DND-41 (cell line): ENCODE measurements around the gene ABCF3.

Experiments used
- ATAC-seq: fragments of 200-7000 bp; cut with Tn5 transposase; 3 replicates; pipeline ENCODE4 v1.9.1; 2021; ENCODE audit warnings: low read depth; ENCODE audit not compliant: insufficient read depth
- DNase-seq: peaks from one replicate; pipeline ENCODE4 v3.0.0-alpha.2; 2020
- H2AFZ ChIP-seq: 2 replicates; pipeline ENCODE4 v1.6.0; 2012; ENCODE audit warnings: low read depth, low read length
- H3K27ac ChIP-seq: 2 replicates; pipeline ENCODE4 v1.5.1; 2012; ENCODE audit warnings: low read length, inconsistent platforms
- H3K27me3 ChIP-seq: fragments of 200-600 bp; sonication (generic); 2 replicates; pipeline ENCODE4 v1.6.0; 2012; ENCODE audit warnings: low read length, mild to moderate bottlenecking, inconsistent platforms; ENCODE audit not compliant: insufficient read depth, poor library complexity
- H3K36me3 ChIP-seq: 2 replicates; pipeline ENCODE4 v1.5.1; 2012; ENCODE audit warnings: low read length, inconsistent platforms; ENCODE audit not compliant: insufficient read depth
- H3K4me1 ChIP-seq: 2 replicates; pipeline ENCODE4 v1.5.1; 2012; ENCODE audit warnings: mild to moderate bottlenecking, low read length; ENCODE audit not compliant: insufficient read depth
- H3K4me2 ChIP-seq: 2 replicates; pipeline ENCODE4 v1.6.0; 2012; ENCODE audit warnings: mild to moderate bottlenecking, moderate library complexity, low read length, inconsistent platforms; ENCODE audit not compliant: insufficient read depth
- H3K4me3 ChIP-seq, 2 experiments: fragments of 200-600 bp in 1 of 2; shearing (Covaris generic) in 1 of 2; 2 replicates each; pipeline ENCODE4 v1.5.1; 2012 to 2016; ENCODE audit warnings: inconsistent platforms in 2 of 2, low read length in 2 of 2, mild to moderate bottlenecking in 2 of 2, low read depth in 1 of 2, moderate library complexity in 1 of 2
- H3K79me2 ChIP-seq: 2 replicates; pipeline ENCODE4 v1.6.0; 2012; ENCODE audit warnings: low read length, inconsistent platforms; ENCODE audit not compliant: insufficient read depth
- H3K9ac ChIP-seq: 2 replicates; pipeline ENCODE4 v1.6.0; 2012; ENCODE audit warnings: low read depth, mild to moderate bottlenecking, inconsistent platforms, low read length, moderate library complexity
- H3K9me3 ChIP-seq: 2 replicates; pipeline ENCODE4 v1.5.1; 2012; ENCODE audit warnings: low read length, moderate library complexity, mild to moderate bottlenecking, inconsistent platforms; ENCODE audit not compliant: insufficient read depth, severe bottlenecking
- H4K20me1 ChIP-seq: 2 replicates; pipeline ENCODE4 v1.6.0; 2012; ENCODE audit warnings: low read length; ENCODE audit not compliant: insufficient read depth
- EZH2 ChIP-seq: IDR thresholded peaks from 3 replicates; pipeline ENCODE4 v1.6.1; 2012; ENCODE audit warnings: borderline replicate concordance, low read depth, mild to moderate bottlenecking, moderate library complexity, low read length, inconsistent platforms; ENCODE audit not compliant: severe bottlenecking
- TF ChIP-seq, protein P1 (sequence below): IDR thresholded peaks from 2 replicates; pipeline ENCODE4 v1.5.1; 2012; ENCODE audit warnings: borderline replicate concordance, low read length, moderate library complexity, mild to moderate bottlenecking; ENCODE audit not compliant: poor library complexity, severe bottlenecking; ENCODE audit errors: extremely low read depth

Gene ABCF3

DNA sequence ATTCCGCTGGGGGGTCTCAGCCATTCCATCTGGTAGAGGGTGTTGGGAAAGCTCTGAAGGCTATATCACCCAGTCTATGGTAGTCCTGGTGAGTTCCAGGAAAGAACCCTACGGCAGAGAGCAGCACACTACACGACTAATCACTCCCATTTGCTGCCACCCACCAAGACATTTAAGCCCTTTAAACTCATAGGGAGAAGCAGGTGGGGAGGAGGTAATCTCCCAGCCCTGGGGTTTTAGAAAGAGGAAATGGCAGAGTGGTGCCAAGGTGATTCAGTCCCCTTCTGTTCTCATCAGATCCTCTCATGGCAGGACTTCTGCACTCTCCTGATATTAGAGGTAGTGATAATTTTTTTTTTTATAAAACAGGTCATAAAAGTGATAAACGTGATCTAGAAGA lies 32.8 kb downstream of the ABCF3 start:
- Histone ChIP-seq H3K79me2 (no peaks in the 10 kb centered on the region), H3K27ac (no peak overlapping the region), H3K4me3 (no peak overlapping the region), H3K4me2 (no peak overlapping the region), H3K27me3 (peaks cover 2% of the 10 kb centered on the region), H3K4me1 (no peaks in the 10 kb centered on the region), H4K20me1 (no peaks in the 10 kb centered on the region), H3K36me3 (no peaks in the 10 kb centered on the region), H3K9ac (no peak overlapping the region), H2AFZ (no peak overlapping the region), H3K9me3 (no peaks in the 10 kb centered on the region)
- TF ChIP-seq, protein P1, sequence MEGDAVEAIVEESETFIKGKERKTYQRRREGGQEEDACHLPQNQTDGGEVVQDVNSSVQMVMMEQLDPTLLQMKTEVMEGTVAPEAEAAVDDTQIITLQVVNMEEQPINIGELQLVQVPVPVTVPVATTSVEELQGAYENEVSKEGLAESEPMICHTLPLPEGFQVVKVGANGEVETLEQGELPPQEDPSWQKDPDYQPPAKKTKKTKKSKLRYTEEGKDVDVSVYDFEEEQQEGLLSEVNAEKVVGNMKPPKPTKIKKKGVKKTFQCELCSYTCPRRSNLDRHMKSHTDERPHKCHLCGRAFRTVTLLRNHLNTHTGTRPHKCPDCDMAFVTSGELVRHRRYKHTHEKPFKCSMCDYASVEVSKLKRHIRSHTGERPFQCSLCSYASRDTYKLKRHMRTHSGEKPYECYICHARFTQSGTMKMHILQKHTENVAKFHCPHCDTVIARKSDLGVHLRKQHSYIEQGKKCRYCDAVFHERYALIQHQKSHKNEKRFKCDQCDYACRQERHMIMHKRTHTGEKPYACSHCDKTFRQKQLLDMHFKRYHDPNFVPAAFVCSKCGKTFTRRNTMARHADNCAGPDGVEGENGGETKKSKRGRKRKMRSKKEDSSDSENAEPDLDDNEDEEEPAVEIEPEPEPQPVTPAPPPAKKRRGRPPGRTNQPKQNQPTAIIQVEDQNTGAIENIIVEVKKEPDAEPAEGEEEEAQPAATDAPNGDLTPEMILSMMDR, result no peak
- TF ChIP-seq EZH2, result no peak
- ATAC-seq (no peak), DNase-seq (no peak)

DNA sequence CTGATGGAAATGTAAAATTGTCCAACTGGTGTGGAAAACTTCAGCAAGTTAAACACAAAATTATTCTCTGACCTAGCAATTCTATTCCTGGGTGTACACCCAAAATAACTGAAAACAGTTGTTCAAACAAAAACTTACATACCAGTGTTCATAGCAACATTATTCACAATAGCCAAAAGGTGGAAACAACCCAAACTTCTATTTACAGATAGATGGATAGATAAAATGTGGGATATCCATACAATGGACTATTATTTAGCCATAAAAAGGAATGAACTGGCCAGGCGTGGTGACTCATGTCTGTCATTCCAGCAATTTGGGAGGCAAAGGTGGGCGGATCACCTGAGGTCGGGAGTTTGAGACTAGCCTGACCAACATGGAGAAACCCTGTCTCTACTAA lies 36.5 kb downstream of the ABCF3 start:
- no peak overlapping the region for H3K27ac ChIP-seq
- no peak for ATAC-seq
- no peaks in the 10 kb centered on the region for H3K9me3 ChIP-seq
- H4K20me1 ChIP-seq, result no peaks in the 10 kb centered on the region; the same call in 1 of the 2 replicates
- no peaks in the 10 kb centered on the region for H3K79me2 ChIP-seq
- no peak overlapping the region for H3K9ac ChIP-seq
- no peaks in the 10 kb centered on the region for H3K36me3 ChIP-seq
- H3K4me2 ChIP-seq, result no peak overlapping the region
- no peak overlapping the region for H3K4me3 ChIP-seq
- H2AFZ ChIP-seq, result no peak overlapping the region
- no peak for TF ChIP-seq EZH2
- TF ChIP-seq, protein P1, result no peak
- peaks cover 5% of the 10 kb centered on the region for H3K27me3 ChIP-seq
- no peak for DNase-seq
- no peaks in the 10 kb centered on the region for H3K4me1 ChIP-seq

DNA sequence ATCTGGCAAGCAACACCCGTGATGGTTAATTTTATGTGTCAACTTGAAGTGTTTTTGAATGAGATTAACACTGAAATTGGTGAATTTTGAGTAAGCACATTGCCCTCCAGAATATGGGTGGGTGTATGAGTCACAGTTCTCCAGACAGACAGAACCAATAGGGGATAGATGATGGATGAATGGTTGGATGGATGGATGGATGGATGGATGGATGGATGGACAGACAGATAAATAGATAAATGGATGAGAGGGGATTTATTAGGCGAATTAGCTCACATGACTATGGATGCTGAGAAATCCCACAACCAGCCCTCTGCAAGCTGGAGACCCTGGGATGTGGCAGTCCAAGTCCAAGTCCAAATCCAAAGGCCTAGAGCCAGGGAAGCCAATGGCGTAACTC lies 37.9 kb downstream of the ABCF3 start:
- Histone ChIP-seq H3K27me3 (peaks cover 17% of the 10 kb centered on the region), H3K36me3 (no peaks in the 10 kb centered on the region), H4K20me1 (peaks cover 8% of the 10 kb centered on the region; the same call in 1 of the 2 replicates), H3K4me1 (peaks cover 5% of the 10 kb centered on the region), H3K9me3 (no peaks in the 10 kb centered on the region), H3K9ac (no peak overlapping the region), H3K79me2 (no peaks in the 10 kb centered on the region), H3K27ac (no peak overlapping the region), H3K4me2 (no peak overlapping the region), H2AFZ (no peak overlapping the region), H3K4me3 (no peak overlapping the region)
- TF ChIP-seq, protein P1, result no peak
- TF ChIP-seq EZH2, result no peak
- DNase-seq, result no peak
- no peak for ATAC-seq

DNA sequence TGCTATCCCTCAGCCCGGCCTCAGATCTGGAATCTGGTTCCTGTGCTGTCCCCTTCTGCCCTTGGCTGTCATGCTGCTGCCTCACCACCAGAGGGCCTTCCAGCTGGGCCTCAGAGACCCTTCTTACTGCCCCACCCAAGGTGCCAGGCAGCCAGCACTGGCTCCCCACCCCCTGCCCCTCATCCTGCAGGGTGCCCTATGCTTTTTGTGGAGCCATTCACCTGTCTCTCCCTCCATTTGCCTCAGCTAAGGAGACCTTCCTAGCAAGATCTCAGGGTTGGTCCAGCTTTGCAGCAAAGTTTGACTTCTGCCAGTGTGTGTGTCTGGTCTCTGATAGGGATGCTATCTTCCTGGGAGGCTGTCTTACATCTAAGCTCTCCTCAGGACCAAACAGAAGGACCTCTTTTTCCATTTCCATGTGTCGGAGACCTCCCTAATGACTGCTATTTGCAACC lies 41.5 kb downstream of the ABCF3 start:
- Histone ChIP-seq H3K9ac (no peak overlapping the region), H3K9me3 (no peaks in the 10 kb centered on the region), H3K27me3 (peaks cover 41% of the 10 kb centered on the region), H3K79me2 (no peaks in the 10 kb centered on the region), H3K4me1 (peaks cover 18% of the 10 kb centered on the region), H3K4me3 (no peak overlapping the region), H4K20me1 (peaks cover 8% of the 10 kb centered on the region; the same call in 1 of the 2 replicates), H3K36me3 (no peaks in the 10 kb centered on the region), H2AFZ (no peak overlapping the region), H3K27ac (no peak overlapping the region), H3K4me2 (no peak overlapping the region)
- peak; percentile 58 for ATAC-seq
- peak; percentile 63 for DNase-seq
- TF ChIP-seq, protein P1, result peak; percentile 86
- no peak for TF ChIP-seq EZH2
